ENCODE results near the gene TACC3.

GRCh38 chr4:1777822-1778641, 56.7 kb downstream of the TACC3 start:
- TF ChIP-seq CTCF (IDR thresholded peaks at IDR 0.05; ENCODE audit: low read length): no peak
- TF ChIP-seq EZH2 (optimal IDR thresholded peaks at IDR 0.05; ENCODE audit: low read depth, low read length): no peak
